CD4-positive, alpha-beta T cell (primary cell): ENCODE measurements around the gene HCAR2. TPM values are rescaled to one million over a fixed set of nuclear protein-coding genes. Genes with fewer than 3 reads are reported as not detected.

Source experiments
- ATAC-seq: fragments of 200-7000 bp; cut with Tn5 transposase; one replicate; pipeline ENCODE4 v1.10.0; 2022; ENCODE audit warnings: mild to moderate bottlenecking; ENCODE audit not compliant: poor library complexity
- CTCF ChIA-PET: fragments of 350-600 bp; sonication (Branson Sonifier 250); formaldehyde crosslinking; loops from one replicate; lab custom pipeline; 2021; ENCODE audit warnings: antibody characterized with exemption, inconsistent platforms; lab: Charles Lee
- POLR2A ChIA-PET: fragments of 350-600 bp; sonication (Branson Sonifier 250); formaldehyde crosslinking; loops from one replicate; lab custom pipeline; 2021; ENCODE audit warnings: antibody characterized with exemption, inconsistent platforms; lab: Charles Lee
- DNase-seq, 14 experiments: peaks; one replicate each; pipeline ENCODE4 v3.0.0-alpha.2; 2013 to 2020; ENCODE audit warnings: mixed read lengths in 2 of 14
- H3K27ac ChIP-seq, 2 donors: one replicate each; pipeline versions ENCODE4 v1.5.1 to v1.7.0; 2013; ENCODE audit warnings: low read length in 2 of 2, low read depth in 1 of 2, mild to moderate bottlenecking in 1 of 2
- H3K27me3 ChIP-seq, 2 experiments: 1 replicate in 1 of 2; 2 replicates in 1 of 2; pipeline versions ENCODE4 v1.6.1 to v1.7.0; 2013; ENCODE audit warnings: low read length in 2 of 2, control low read depth in 1 of 2, mild to moderate bottlenecking in 1 of 2, moderate library complexity in 1 of 2; ENCODE audit not compliant: insufficient read depth in 2 of 2, control insufficient read depth in 1 of 2
- H3K36me3 ChIP-seq: one replicate; pipeline ENCODE4 v1.6.1; 2013; ENCODE audit warnings: low read length, control low read depth; ENCODE audit not compliant: insufficient read depth
- H3K4me1 ChIP-seq: one replicate; pipeline ENCODE4 v1.6.1; 2013; ENCODE audit warnings: low read length, control low read depth; ENCODE audit not compliant: insufficient read depth
- H3K4me3 ChIP-seq: one replicate; pipeline ENCODE4 v1.5.1; 2013; ENCODE audit warnings: mild to moderate bottlenecking, low read length, moderate library complexity
- H3K9me3 ChIP-seq, 2 experiments: 1 replicate in 1 of 2; 2 replicates in 1 of 2; pipeline versions ENCODE4 v1.6.1 to v1.7.0; 2013; ENCODE audit warnings: low read length in 2 of 2, mild to moderate bottlenecking in 2 of 2, control low read depth in 1 of 2, moderate library complexity in 1 of 2; ENCODE audit not compliant: control insufficient read depth in 1 of 2, insufficient read depth in 1 of 2
- H3K27ac Mint-ChIP-seq: one replicate; pipeline ENCODE4 v1.8.0; 2020; ENCODE audit warnings: mixed read lengths
- H3K27me3 Mint-ChIP-seq: one replicate; pipeline ENCODE4 v1.8.0; 2021; ENCODE audit warnings: mixed read lengths
- H3K36me3 Mint-ChIP-seq: one replicate; pipeline ENCODE4 v1.8.0; 2021; ENCODE audit warnings: low read depth, mixed read lengths
- H3K4me1 Mint-ChIP-seq: one replicate; pipeline ENCODE4 v1.8.0; 2021; ENCODE audit warnings: low read depth, mixed read lengths
- H3K4me3 Mint-ChIP-seq: one replicate; pipeline ENCODE4 v1.8.0; 2020; ENCODE audit warnings: mild to moderate bottlenecking, mixed read lengths
- H3K9me3 Mint-ChIP-seq: one replicate; pipeline ENCODE4 v1.8.0; 2020; ENCODE audit warnings: mixed read lengths
- CTCF ChIP-seq: fragments of 200-600 bp; IDR thresholded peaks from one replicate; pipeline ENCODE4 v1.8.0; 2022; ENCODE audit warnings: antibody characterized with exemption, mild to moderate bottlenecking
- intact Hi-C, 2 experiments: fragments of 100-400 bp; cut with DNase I in 1 of 2; cut with micrococcal nuclease in 1 of 2; formaldehyde crosslinking; loops; one replicate each; pipeline versions ENCODE4 v1.15.1 to v1.9.0; 2023 to 2025; cut with DNase I, micrococcal nuclease
- total RNA-seq, 174 experiments: library from RNA in 2 of 174; stranded (reverse) in 2 of 174; gene quantifications; one replicate each; pipeline ENCODE4 v1.2.3 and lab custom pipeline; 2021 to 2026

HCAR2 gene
- total RNA-seq, 2 experiments from 2014 or later, result 0.19 to 0.39 TPM

- Histone ChIP-seq H3K4me3 (no peak overlapping the region), H3K27ac (no peak overlapping the region), H3K27me3 (no peaks in the 10 kb centered on the region), H3K36me3 (no peaks in the 10 kb centered on the region), H3K4me1 (peaks cover 24% of the 10 kb centered on the region), H3K9me3 (no peaks in the 10 kb centered on the region)
- TF ChIP-seq CTCF, result no peak
- peak overlapping the region; percentile 40 for H3K4me3 Mint-ChIP-seq
- peak overlapping the region; percentile 14 for H3K27ac Mint-ChIP-seq
- H3K9me3 Mint-ChIP-seq, result no peaks in the 10 kb centered on the region
- DNase-seq (peak in 1 of 14 experiments; percentile 17), ATAC-seq (peak; percentile 63)
- ChIA-PET CTCF (no interaction called here), POLR2A (interaction anchor here (1.2 kb wide), 1 partner anchor 205 kb away, joined by 3 read pairs; the partner anchor contains the start of genes KNTC1 and RSRC2)
- intact Hi-C loops, result no loop called here
- H3K27me3 Mint-ChIP-seq, result peaks cover 5% of the 10 kb centered on the region
- H3K4me1 Mint-ChIP-seq, result peaks cover 41% of the 10 kb centered on the region
- H3K36me3 Mint-ChIP-seq, result no peaks in the 10 kb centered on the region
Measured at GRCh38 chr12:122732170-122732569, 29.0 kb upstream of the HCAR2 start.

- H3K27me3 Mint-ChIP-seq, result peaks cover 5% of the 10 kb centered on the region
- ATAC-seq (peak; percentile 69), DNase-seq (peak in 11 of 14 experiments; percentile 5 to 50 (median 37))
- Histone ChIP-seq H3K4me3 (peak within 1 kb of the TSS; percentile 19), H3K27ac (no peak within 1 kb of the TSS), H3K36me3 (no peaks in the 10 kb centered on the region), H3K27me3 (no peaks in the 10 kb centered on the region), H3K4me1 (peaks cover 24% of the 10 kb centered on the region), H3K9me3 (no peaks in the 10 kb centered on the region)
- peaks cover 48% of the 10 kb centered on the region for H3K4me1 Mint-ChIP-seq
- CTCF ChIA-PET, result interaction anchor here (0.6 kb wide), 1 partner anchor 457 kb away, joined by 3 read pairs; no protein-coding TSS in a partner anchor
- peak within 1 kb of the TSS; percentile 48 for H3K4me3 Mint-ChIP-seq
- POLR2A ChIA-PET, result no interaction called here
- TF ChIP-seq CTCF, result no peak
- peak within 1 kb of the TSS; percentile 24 for H3K27ac Mint-ChIP-seq
- H3K9me3 Mint-ChIP-seq, result no peaks in the 10 kb centered on the region
- intact Hi-C loops, result no loop called here
- no peaks in the 10 kb centered on the region for H3K36me3 Mint-ChIP-seq
Measured at GRCh38 chr12:122730215-122731014, 27.3 kb upstream of the HCAR2 start, which contains the start of gene HCAR1. HCAR1 (minus strand) TSS chr12:122730844; CDS start chr12:122730339, 505 bp downstream.

- no peaks in the 10 kb centered on the region for H3K36me3 Mint-ChIP-seq
- intact Hi-C loops, result no loop called here
- DNase-seq, result no peak
- POLR2A ChIA-PET, result no interaction called here
- Histone ChIP-seq H3K4me1 (peaks cover 24% of the 10 kb centered on the region), H3K27me3 (no peaks in the 10 kb centered on the region), H3K4me3 (peak overlapping the region; percentile 19), H3K9me3 (no peaks in the 10 kb centered on the region), H3K27ac (no peak overlapping the region), H3K36me3 (no peaks in the 10 kb centered on the region)
- H3K9me3 Mint-ChIP-seq, result no peaks in the 10 kb centered on the region
- peaks cover 48% of the 10 kb centered on the region for H3K4me1 Mint-ChIP-seq
- CTCF ChIA-PET, result no interaction called here
- H3K4me3 Mint-ChIP-seq, result no peak overlapping the region
- peaks cover 5% of the 10 kb centered on the region for H3K27me3 Mint-ChIP-seq
- no peak overlapping the region for H3K27ac Mint-ChIP-seq
- TF ChIP-seq CTCF, result no peak
- ATAC-seq, result no peak
Measured at GRCh38 chr12:122729583-122730214, 26.5 kb upstream of the HCAR2 start.
